KMS-11 (cell line): ENCODE data around the gene SGTA.

Experiments
- H2AFZ ChIP-seq: fragments of 200-600 bp; sonication (generic); 2 replicates; pipeline ENCODE4 v1.6.1; 2016; ENCODE audit warnings: antibody characterized with exemption, mixed run types, low read depth
- H3K27ac ChIP-seq: fragments of 200-600 bp; sonication (generic); 2 replicates; pipeline ENCODE4 v1.6.1; 2016; ENCODE audit warnings: mild to moderate bottlenecking, mixed run types
- H3K27me3 ChIP-seq: fragments of 200-600 bp; sonication (generic); 2 replicates; pipeline ENCODE4 v1.6.1; 2017; ENCODE audit warnings: mild to moderate bottlenecking, low read depth, mixed run types, moderate library complexity; ENCODE audit not compliant: insufficient read depth
- H3K36me3 ChIP-seq: fragments of 200-600 bp; sonication (generic); 2 replicates; pipeline ENCODE4 v1.6.1; 2017; ENCODE audit warnings: mild to moderate bottlenecking, mixed run types; ENCODE audit not compliant: insufficient read depth
- H3K4me1 ChIP-seq: fragments of 200-600 bp; sonication (generic); 2 replicates; pipeline ENCODE4 v1.6.1; 2016; ENCODE audit warnings: mild to moderate bottlenecking, low read depth, mixed run types; ENCODE audit not compliant: poor library complexity, severe bottlenecking
- H3K4me2 ChIP-seq: fragments of 200-600 bp; sonication (generic); 2 replicates; pipeline ENCODE4 v1.7.0; 2016; ENCODE audit warnings: mild to moderate bottlenecking, mixed run types
- H3K4me3 ChIP-seq: fragments of 200-600 bp; sonication (generic); IDR thresholded peaks from 2 replicates; pipeline ENCODE4 v1.6.1; 2017; ENCODE audit warnings: low read depth, low read length, mixed read lengths; ENCODE audit not compliant: insufficient read depth
- H3K79me2 ChIP-seq: fragments of 200-600 bp; sonication (generic); 2 replicates; pipeline ENCODE4 v1.6.1; 2016; ENCODE audit warnings: low read depth, mixed run types; ENCODE audit not compliant: insufficient read depth
- H3K9ac ChIP-seq: fragments of 200-600 bp; sonication (generic); 2 replicates; pipeline ENCODE4 v1.6.1; 2016; ENCODE audit warnings: mild to moderate bottlenecking, mixed run types
- H4K20me1 ChIP-seq: fragments of 200-600 bp; sonication (generic); 2 replicates; pipeline ENCODE4 v1.6.1; 2016; ENCODE audit warnings: mild to moderate bottlenecking, mixed run types; ENCODE audit not compliant: insufficient read depth
- TF ChIP-seq, protein P1 (sequence below): fragments of 200-600 bp; sonication (generic); conservative IDR thresholded peaks from 2 replicates; pipeline ENCODE4 v1.6.1; 2017; ENCODE audit warnings: low read depth, mild to moderate bottlenecking, antibody characterized with exemption, low read length, moderate library complexity, mixed read lengths

SGTA gene

DNA sequence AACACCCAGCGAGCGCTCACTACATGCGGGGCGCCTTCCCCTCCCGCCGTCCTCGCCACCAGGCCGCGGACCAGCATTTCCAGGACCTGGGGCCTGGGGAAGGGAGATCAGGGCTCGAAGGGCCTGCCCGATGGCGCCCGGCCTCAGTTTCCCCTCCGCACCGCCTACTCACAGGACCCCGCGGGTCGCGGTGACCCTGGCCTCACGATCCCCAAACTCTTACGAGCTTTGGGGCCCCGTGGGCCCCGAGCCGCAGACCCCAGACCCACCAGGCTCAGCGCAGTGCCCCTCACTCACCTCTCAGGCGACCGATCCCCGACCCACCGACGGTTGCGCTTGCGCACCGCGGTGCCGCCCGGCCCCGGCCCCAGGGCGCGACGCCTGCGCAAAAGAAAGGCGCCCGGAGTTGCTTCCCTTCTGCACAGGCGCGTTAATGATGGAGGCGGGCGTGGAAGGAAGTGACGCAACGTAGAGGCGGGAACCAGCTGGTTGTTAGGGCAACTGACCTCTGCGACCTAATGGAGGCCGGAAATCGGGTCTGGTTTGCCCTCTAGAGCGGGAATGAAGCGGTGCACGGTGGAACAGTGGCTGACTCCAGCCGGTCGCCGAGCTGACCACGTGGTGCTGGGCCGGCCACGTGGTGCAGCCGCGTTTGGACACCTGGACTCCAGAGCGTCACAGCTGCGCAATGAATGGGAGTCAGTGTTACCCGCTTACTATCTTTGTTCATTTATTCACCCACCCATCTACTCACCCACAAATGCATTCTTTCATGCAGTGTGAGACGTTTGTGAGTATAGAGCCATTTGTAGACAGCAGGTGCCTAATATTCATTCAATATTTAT, at the start of gene SGTA:
SGTA (minus strand) TSS at position 338 of the 845 bp plus-strand sequence. CDS start 14,205 bp downstream, outside the sequence.
- Histone ChIP-seq H3K27ac (peak within 1 kb of the TSS; percentile 59), H3K27me3 (no peaks in the 10 kb centered on the region), H3K79me2 (peaks cover 76% of the 10 kb centered on the region), H3K4me3 (peak within 1 kb of the TSS; percentile 53), H3K4me1 (peaks cover 28% of the 10 kb centered on the region), H3K36me3 (no peaks in the 10 kb centered on the region), H2AFZ (peak within 1 kb of the TSS; percentile 62), H4K20me1 (peaks cover 4% of the 10 kb centered on the region; the same call in 1 of the 2 replicates), H3K9ac (peak within 1 kb of the TSS; percentile 91), H3K4me2 (peak within 1 kb of the TSS; percentile 54)
- TF ChIP-seq, protein P1, sequence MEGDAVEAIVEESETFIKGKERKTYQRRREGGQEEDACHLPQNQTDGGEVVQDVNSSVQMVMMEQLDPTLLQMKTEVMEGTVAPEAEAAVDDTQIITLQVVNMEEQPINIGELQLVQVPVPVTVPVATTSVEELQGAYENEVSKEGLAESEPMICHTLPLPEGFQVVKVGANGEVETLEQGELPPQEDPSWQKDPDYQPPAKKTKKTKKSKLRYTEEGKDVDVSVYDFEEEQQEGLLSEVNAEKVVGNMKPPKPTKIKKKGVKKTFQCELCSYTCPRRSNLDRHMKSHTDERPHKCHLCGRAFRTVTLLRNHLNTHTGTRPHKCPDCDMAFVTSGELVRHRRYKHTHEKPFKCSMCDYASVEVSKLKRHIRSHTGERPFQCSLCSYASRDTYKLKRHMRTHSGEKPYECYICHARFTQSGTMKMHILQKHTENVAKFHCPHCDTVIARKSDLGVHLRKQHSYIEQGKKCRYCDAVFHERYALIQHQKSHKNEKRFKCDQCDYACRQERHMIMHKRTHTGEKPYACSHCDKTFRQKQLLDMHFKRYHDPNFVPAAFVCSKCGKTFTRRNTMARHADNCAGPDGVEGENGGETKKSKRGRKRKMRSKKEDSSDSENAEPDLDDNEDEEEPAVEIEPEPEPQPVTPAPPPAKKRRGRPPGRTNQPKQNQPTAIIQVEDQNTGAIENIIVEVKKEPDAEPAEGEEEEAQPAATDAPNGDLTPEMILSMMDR, result no peak; the same call in 1 of the 2 replicates

DNA sequence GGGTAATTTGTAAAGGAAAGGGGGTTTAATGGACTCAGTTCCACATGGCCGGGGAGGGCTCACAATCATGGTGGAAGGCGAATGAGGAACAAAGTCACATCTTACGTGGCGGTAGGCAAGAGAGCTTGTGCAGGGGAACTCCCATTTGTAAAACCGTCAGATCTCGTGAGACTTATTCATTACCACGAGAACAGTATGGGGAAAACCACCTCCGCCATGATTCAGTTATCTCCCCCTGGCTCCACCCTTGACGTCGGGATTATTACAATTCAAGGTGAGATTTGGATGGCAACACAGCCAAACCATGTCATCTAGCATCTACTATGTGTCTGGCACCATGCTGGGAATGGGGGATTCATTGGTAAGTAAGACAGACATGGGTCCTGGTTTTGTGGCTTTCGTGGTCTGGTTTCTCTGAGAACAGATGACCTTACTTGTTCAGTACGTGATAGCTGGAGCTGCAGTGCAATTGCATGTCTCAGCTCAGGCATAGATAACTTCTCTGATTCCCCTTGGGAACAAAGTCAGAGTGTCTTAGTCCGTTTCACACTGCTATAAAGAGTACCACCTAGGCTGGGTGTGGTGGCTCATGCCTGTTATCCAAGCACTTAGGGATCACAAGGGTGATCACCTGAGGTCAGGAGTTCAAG, 44.9 kb upstream of the SGTA start:
- Histone ChIP-seq H3K27ac (no peak overlapping the region), H3K4me3 (no peak overlapping the region), H3K9ac (no peak overlapping the region), H3K4me1 (no peaks in the 10 kb centered on the region), H3K79me2 (no peaks in the 10 kb centered on the region), H3K36me3 (no peaks in the 10 kb centered on the region), H3K4me2 (no peak overlapping the region), H2AFZ (no peak overlapping the region), H4K20me1 (no peaks in the 10 kb centered on the region), H3K27me3 (no peaks in the 10 kb centered on the region)
- TF ChIP-seq, protein P1, result no peak

GRCh38 chr19:2827022-2827421, 43.9 kb upstream of the SGTA start:
- no peak overlapping the region for H3K4me3 ChIP-seq
- no peak overlapping the region for H3K9ac ChIP-seq
- H3K4me1 ChIP-seq, result no peaks in the 10 kb centered on the region
- no peak overlapping the region for H3K4me2 ChIP-seq
- TF ChIP-seq, protein P1, result no peak
- no peaks in the 10 kb centered on the region for H3K79me2 ChIP-seq
- H2AFZ ChIP-seq, result no peak overlapping the region
- no peaks in the 10 kb centered on the region for H3K36me3 ChIP-seq
- H4K20me1 ChIP-seq, result no peaks in the 10 kb centered on the region
- H3K27ac ChIP-seq, result no peak overlapping the region
- no peaks in the 10 kb centered on the region for H3K27me3 ChIP-seq

GRCh38 chr19:2824129-2824528, 41.1 kb upstream of the SGTA start:
- Histone ChIP-seq H3K27me3 (no peaks in the 10 kb centered on the region), H3K36me3 (no peaks in the 10 kb centered on the region), H2AFZ (no peak overlapping the region), H3K4me3 (no peak overlapping the region), H3K27ac (no peak overlapping the region), H3K79me2 (no peaks in the 10 kb centered on the region), H4K20me1 (no peaks in the 10 kb centered on the region), H3K4me2 (no peak overlapping the region), H3K4me1 (peaks cover 3% of the 10 kb centered on the region), H3K9ac (no peak overlapping the region)
- TF ChIP-seq, protein P1, result no peak
